ENCODE results near the gene AK3.
"Not testable (repeated sequence)": the region's sequence is repeated elsewhere in the genome, so short reads cannot be mapped to it uniquely, and the experiment has no call there.

Gene AK3

DNA sequence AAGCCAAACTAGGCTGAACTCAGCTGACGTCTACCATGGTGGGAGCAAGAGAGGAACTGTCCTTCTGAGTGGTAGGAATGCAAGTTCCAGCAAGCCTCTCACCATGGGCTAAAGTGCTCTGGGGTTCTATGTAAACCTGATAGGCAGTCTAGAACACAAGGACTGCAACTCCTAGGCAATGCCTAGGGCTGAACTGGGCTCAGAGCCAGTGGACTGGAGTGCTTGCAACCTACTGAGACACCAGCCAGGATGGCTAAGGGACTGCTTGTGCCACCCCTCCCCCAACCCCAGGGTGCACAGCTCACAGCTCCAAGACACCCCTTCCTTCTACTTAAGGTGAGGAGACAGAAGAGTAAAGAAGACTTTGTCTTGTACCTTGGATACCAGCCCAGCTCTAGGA is 39.6 kb upstream of the AK3 start:
- CTCF ChIA-PET: interaction anchor here (1.5 kb wide), 1 partner anchor 21 kb away, joined by 3 read pairs; no protein-coding TSS in a partner anchor
- no peak for DNase-seq (ENCODE audit: low spot score)
- POLR2A ChIA-PET (ENCODE audit: low non-redundant PET): no interaction called here
- TF ChIP-seq CTCF (conservative IDR thresholded peaks at IDR 0.05; ENCODE audit: low read depth): no peak
- no peak overlapping the region for H3K27ac ChIP-seq

- H3K27ac ChIP-seq; CTCF ChIA-PET; DNase-seq (ENCODE audit: low spot score); POLR2A ChIA-PET (ENCODE audit: low non-redundant PET): not testable (repeated sequence)
Measured at GRCh38 chr9:4774958-4775357, 34.0 kb upstream of the AK3 start.

DNA sequence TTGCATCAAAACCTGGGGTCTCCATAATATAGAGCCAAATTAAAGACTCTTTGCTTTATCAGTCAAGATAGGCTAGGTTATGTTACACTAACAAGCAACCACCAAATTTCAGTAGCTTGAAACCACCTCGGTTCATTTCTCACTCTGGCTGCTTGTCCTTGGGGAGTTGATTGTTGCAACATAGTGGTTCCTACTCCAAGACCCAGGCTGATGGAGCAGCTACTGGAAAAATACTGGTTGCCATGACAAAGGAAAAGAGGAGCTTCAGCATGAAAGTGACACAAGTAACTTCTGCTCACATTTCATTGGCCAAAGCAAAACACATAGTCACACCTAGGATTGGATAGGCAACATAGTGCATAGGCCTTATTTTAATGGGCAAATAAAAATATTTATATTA is 33.2 kb upstream of the AK3 start:
- no peak overlapping the region for H3K27ac ChIP-seq
- no peak for TF ChIP-seq CTCF (conservative IDR thresholded peaks at IDR 0.05; ENCODE audit: low read depth)
- no peak for DNase-seq (ENCODE audit: low spot score)
- ChIA-PET CTCF (no interaction called here), POLR2A (ENCODE audit: low non-redundant PET) (no interaction called here)

- no peak for TF ChIP-seq CTCF (conservative IDR thresholded peaks at IDR 0.05; ENCODE audit: low read depth)
- ChIA-PET CTCF (no interaction called here), POLR2A (ENCODE audit: low non-redundant PET) (no interaction called here)
- DNase-seq (ENCODE audit: low spot score): no peak
- H3K27ac ChIP-seq: no peak overlapping the region
Measured at GRCh38 chr9:4771788-4772187, 30.8 kb upstream of the AK3 start.

DNA sequence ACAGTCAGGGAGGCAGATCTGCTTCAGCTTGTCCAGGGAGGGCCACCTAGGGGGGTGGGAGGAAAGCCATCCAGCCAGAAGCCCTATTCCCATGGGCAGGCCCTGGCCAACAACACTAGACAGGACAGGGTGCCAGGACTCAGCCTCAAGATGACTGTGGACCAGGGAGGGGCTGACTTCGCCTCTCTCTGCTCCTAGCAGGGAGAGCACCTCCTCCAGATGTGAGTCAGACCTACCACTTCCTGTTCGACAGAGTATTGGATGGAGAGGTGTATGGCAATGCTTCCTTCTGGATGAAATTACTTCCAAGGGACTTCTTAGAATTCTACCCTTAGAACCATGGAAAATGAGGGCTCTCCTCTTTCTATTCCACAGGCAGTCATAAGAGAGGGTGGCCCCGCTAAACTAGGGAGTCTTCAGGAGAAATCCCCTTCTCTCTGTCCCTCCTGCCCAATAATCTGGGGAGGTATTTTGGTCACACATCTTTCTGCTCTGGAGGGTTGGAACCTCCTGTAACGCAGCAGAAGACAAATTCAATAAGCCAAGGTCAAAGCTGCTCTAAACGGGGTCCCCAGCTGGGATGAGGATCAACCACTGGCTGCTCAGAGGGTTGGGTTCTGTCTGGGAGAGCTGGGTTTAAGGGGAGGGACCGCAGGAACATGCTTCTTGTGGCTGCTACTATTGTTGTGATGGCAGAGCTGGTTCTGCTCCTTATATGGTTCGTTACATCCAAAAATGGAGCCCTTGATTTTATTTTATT is 28.5 kb upstream of the AK3 start:
- CTCF ChIA-PET: no interaction called here
- no peak for DNase-seq (ENCODE audit: low spot score)
- no peak overlapping the region for H3K27ac ChIP-seq
- TF ChIP-seq CTCF (conservative IDR thresholded peaks at IDR 0.05; ENCODE audit: low read depth): no peak
- POLR2A ChIA-PET (ENCODE audit: low non-redundant PET): no interaction called here

GRCh38 chr9:4768681-4769080 is 27.7 kb upstream of the AK3 start:
- no peak for DNase-seq (ENCODE audit: low spot score)
- CTCF ChIA-PET: no interaction called here
- no peak for TF ChIP-seq CTCF (conservative IDR thresholded peaks at IDR 0.05; ENCODE audit: low read depth)
- POLR2A ChIA-PET (ENCODE audit: low non-redundant PET): no interaction called here
- no peak overlapping the region for H3K27ac ChIP-seq

- H3K27ac ChIP-seq: no peak overlapping the region
- no peak for DNase-seq (ENCODE audit: low spot score)
- ChIA-PET POLR2A (ENCODE audit: low non-redundant PET) (no interaction called here), CTCF (interaction anchor here (0.7 kb wide), 2 partner anchors 10 to 139 kb away, joined by 3 read pairs; no protein-coding TSS in a partner anchor)
- TF ChIP-seq CTCF (conservative IDR thresholded peaks at IDR 0.05; ENCODE audit: low read depth): no peak
Measured at GRCh38 chr9:4764033-4764432, 23.0 kb upstream of the AK3 start.

Measured in RWPE1 (cell line).